Activated effector memory CD4-positive, alpha-beta T cell treated with anti-CD3 and anti-CD28 coated beads, Interleukin-2, amount 50 U/mL, for 16 hours (primary cell): Measurements from ENCODE around the gene AP2A2.

Experiments
- DNase-seq: peaks from one replicate; pipeline ENCODE4 v3.0.0-alpha.2; 2020

Gene AP2A2

DNA sequence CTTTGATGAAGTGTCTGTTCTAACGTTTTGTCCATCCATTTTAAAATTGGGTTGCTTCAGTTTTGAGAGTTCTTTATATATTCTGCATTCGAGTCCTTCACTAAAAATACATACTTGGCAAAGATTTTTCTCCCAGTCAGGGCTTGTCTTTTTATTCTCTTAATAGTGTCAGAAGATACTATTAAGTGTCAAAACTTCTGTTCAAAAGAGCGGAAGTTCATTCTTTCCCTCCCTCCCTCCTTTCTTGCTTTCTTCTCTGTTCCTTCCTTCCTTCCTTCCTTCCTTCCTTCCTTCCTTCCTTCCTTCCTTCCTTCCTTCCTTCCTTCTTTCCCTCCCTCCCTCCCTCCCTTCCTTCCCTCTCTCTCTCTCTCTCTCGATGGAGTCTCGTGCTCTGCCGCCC is 118.5 kb downstream of the AP2A2 start:
- no peak for DNase-seq

DNA sequence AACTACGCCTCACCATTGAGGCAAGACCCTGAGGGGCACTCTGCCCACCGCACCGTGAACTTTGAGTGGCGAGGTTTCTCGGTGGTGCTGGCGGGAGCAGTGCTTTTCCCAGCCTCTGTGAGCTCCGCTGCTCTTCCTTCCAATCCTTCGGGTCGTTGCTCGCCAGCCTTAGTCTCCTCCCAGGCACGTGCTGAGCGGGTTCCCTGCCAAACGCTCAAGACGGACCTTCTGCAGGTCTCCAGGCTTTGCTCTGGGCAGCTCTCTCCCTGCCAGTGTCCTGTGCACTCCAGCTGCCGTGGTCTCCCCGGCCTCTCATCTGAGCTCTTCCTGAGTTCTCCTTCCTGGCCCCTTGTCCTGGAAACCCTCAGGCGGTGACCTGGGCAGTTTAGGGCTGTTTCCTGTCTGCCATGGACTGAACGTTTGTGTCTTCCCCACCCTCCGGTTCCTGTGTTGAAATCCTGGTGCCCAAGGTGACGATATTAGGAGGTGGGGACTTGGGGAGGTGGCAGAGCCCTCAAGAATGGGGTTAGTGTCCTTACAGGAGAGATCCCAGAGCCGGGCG is 122.0 kb downstream of the AP2A2 start:
- DNase-seq = peak; percentile 17

DNA sequence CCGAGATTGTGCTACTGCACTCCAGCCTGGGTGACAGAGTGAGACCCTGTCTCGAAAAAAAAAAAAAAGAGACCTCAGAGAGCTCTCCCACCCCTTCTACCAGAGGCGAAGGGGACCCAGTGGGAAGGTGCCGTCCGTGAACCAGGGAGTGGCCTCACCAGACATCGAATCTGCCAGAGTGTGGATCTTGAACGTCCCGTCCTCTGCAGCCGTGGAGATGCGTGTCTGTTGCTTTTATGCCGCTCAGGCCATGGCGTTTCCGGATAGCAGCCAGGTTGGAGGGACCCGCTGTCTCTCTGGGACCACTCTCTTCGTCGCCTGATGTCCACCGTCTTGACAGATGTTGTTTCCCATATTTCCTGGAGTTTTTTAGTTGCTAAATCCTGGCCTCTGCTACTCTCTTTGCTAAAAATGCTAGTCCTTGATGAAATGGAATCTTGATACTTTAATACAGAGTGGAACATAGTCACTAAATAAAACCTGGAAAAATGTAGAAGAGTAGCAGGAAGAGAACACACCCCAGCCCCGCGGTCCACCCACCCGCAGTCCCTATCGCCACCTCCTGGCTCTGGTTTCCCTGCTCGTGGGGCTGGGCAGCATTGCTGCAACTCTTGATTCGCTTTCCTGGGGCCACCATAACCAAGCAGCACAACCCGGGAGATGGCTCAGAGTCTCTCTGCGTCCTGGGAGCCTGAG is 122.9 kb downstream of the AP2A2 start:
- DNase-seq = no peak

DNA sequence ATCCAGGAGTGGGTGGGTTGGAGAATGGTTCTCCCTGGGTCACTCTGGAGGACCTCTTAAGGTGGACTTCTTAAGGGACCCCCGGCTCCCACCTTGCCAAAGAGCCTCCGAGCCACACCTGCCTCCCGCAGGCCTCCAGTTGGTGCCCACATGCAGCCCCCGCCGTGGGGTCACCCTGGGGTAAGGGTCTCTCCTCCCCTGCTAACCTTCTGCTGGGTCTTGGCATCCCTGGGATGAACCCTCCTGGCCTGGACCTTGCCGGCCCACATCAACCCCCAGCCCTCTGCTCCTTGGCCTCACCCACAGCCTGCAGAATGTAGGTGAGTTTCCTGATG is 123.4 kb downstream of the AP2A2 start:
- peak; percentile 54 for DNase-seq

DNA sequence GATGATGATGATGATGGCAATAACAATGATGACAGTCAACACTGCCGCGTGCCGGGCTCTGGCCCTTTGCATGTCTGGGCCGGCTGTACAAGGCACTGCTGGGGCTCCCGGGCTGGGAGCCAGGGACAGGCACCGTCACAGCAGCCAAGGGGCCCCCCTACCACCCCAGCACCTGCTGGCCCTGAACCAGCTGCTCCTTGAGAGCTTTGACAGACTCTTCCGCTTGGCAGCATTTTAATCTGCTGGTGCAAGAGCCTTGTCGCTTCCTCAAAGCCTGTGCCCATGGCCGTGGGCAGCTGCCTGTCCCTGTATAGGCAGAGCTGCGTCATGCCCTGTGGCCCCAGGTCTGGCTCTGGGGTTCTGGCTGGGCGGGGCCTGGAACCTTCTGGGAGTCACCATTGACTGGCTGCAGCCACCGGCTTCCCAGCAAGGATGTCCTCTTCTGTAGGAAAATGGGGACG is 123.8 kb downstream of the AP2A2 start:
- peak; percentile 57 for DNase-seq

DNA sequence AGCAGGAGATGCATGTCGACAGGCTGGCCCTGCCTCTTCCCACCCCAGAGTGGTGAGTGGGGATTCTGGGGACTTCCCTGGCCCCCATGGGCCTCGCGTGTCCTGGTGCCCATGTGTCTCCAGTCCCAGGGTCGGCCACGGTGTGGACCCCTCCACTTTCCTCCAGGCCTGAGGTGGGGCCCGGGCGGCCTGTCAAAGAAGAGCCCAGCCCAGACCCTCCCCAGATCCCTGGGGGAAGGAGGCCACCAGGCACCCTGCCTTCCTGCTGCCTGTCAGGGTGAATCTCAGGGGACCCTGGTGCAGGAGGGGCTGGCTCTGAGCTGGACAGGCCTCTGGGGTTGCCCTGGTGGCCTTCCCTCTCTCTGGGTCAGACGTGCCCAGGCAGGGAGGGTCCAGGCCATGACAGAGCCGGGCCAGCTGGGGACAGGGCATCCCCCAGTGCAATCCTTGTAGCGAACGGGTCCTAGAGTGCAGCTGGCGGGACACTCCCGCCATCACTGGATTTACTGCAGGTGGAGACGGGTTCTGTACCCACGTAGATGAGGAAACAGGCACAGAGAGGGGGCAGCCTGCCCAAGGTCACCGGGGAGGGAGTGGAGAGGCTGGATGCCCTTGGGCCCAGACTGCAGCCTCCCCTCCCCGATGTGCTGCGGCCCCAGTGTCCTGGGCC is 124.4 kb downstream of the AP2A2 start:
- DNase-seq = peak; percentile 58

DNA sequence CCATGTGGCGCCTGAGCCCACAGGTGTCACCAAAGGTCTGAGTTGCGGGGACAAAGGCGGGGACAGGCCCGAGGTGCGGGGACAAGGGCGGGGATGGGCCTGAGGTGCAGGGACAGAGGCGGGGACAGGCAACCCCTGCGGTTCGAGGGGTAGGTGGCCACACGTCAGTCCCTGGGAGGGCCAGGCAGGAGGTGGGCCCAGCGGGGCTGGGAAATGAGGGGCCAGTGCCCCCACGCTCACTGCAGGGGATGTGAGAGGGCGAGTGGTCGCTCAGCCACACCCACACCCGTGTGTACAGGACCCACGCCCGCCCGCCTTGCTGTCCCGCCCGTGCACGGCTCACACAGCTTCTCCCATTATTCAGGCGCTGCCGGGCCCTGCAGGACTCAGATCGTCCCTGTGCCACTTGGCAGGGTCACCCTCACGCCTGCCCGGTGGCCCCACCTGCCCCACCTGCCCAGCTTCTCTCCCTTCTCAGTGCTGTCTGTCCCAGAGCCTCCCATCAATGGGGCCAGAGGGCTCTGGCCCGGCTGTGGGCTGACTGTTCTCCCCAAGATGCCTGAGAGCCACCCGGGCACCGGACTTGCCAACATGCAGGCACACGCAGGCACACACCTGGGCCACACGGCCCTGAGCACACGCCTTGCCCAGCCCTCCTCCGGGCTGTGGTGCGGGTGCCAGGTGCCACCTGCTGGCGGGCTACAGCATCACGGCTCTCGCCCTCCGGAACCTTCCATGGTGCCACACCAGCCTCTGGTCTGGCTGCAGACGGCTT is 125.1 kb downstream of the AP2A2 start:
- DNase-seq = peak; percentile 89

DNA sequence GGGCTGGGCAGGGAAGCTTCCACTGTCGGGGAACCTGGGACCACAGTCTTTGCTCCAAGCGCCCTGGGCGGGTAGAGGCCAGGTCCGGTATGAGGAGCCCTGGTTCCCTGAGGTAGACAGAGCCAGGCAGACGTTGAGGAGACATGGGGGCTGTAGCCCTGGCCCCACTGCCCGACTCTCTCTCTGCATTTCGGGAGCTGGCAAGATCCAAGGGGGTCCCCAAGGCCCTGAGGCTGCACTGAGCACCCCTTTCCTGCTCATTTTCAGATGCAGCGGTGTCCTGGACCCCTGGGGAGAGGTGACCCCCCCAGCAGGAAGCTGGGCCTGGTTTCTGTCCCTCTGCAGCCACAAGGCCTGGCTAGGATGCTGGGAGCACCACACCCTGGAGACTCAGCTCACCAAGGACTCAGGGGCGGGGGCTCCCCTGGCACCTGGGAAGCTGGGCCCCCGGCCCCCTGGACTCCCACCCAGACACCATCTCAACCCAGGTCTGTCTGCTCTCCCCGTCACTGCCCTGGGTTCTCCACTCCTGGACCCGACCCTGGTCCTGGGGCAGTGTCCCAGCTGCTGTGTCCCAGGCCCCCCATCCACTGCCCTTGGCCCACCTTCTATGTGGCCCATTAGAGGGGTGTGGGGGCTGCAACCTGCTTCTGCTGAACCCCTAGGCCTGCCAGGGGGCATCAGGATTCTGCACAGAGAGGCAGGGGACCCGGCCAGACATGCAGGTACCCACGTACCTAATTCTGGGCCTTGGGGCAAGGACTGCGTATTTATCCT is 125.9 kb downstream of the AP2A2 start:
- peak; percentile 57 for DNase-seq

DNA sequence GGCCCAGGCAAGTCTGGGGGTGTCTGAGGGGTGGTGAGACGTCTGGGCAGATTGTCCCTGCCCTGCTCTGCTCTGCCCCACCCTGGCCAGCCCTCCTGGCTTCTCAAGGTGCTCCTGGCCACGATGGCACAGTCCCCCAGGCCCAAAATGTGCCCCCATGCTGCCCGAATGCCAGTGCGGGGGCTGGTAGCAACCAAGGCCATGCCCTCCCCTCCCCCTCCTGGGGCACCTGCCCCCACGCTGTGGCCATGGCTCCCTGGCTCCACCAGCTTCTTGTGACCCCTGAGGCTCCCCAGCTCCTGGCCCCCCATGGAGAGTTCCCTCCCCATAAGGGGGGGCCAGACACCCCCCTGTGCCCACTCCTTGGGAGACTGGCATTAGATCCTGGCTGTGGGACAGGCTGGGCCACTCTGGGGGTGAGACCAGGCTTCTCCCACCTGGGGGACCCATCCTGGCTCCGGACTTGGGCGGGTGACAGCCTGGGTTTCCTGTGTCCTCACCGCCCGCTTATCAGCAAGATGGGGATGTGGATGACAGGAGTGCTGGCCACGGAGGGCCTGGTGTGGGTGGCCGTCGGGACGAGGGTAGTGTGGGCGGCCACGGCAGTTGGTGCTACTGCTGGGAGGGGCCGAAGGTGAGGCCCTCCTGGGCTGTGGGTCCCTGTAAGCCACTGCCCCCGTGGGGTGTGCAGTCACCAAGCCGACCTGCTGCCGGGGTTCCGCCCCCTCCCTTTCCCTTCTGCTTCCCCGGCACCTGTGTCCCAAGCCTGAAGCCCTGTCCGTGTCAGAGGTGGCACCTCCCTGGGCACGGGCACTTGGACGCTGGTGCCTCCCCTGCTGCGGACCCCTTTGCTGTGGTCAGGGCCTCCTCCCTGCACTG is 126.7 kb downstream of the AP2A2 start:
- DNase-seq = peak; percentile 62

DNA sequence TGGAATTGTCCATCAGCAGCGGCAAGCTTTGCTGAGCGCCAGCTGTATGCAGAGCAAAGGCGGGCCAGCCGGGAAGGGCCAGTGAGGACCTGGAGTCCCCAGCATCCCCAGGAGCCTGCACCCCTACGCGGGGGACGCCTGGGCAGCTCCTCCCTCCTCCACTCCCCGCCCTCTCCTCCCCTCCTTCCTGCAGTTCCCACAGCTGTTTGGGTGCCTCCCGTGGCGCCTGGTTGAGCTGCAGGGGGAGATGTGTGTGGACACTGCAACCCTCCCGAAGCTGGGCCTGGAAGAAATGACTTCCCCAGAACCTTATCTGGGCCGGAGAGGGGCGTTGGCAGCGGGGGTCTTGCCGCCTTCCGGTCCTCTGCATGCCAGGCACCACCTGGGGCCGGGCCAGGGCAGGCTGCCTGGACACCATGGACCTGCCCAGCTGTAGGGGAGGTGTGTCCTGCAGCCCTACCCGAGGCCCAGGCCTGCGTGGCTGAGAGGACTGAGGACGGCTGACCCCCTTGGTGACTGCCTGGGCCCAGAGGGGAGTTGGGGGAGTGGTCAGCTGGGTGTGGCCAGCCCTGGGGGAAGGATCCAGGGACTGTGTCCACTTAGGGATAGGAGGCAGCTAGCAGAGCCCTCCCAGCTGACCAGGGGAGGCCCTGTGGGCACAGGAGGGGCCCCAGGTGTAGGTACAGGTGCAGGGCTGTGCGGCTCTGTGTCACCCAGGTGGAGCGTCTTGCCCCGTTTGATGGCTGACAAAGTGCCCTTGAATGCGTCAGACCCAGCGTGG is 127.6 kb downstream of the AP2A2 start:
- peak; percentile 38 for DNase-seq

DNA sequence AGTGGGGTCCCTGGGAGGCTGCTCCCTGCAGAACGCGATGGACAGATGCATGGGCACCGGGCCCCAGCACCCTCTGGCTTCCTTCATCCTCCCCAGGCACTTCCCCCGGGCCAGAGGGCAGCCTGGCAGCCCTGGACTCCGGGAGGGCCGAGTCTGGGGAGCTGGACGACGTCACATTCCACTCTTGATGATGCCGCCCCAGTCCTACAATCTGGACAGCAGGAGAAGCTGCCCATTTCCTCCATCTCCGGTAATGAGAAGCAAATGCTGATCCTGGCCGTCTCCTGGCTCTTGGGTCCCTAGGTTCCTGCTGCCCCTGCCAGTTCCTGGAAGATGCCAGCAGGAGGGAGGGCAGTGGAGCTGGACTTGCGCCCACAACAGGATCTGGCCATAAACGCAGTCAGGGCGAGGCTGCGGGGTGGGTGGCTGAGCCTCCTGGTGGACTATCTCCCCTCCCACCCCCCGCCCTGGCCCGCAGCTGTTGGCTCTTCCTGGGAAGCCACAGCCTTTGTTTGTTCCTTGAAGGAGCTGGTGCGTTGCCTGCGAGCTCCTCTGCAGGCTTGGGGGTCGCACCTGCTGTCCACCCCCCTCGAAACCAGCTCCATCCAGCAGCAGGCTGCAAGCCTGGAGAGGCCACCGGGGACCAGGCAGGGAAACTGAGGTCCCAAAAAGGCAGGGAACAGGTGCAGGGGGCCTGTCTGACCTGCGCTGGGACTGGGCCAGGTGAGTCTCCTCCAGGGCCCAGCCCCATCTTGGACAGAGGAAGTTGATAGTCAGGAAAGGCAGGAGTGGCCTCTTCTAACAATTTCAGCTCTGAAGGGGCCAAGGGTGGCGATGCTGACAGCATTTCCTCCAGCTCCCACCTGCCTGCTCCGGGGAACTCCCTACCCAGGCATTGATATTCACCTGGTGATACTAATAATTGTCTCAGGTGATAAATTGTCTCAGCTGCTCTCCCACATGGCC is 128.8 kb downstream of the AP2A2 start:
- peak; percentile 53 for DNase-seq

DNA sequence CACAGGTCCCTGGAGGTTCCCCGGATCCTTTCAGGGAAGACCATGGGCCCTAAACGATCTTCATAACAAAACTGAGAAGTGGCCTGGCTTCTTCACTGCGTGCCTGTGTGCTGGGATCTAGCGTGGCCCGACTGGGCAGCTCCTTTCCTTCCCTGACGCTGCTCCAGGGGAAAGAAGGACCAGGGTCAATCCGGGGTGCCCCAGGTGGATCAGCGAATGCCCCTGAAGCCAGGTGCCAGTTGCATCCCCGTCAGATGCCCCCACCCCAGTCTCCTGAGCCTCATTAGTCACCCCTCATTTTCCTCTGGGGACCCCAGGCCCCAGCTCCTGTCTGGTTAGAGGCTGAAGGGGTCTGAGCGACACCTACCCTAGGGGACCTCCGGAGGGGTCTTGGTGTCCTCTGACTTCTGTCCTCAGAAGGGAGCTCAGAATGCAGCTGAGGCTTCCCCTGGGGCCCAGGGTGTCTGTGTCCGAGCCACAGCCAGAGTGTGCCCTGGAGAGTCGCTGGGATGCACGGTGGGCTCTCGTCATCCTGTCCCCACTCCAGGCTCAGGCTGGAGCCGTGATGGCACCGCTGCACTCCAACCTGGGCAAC is 129.5 kb downstream of the AP2A2 start:
- DNase-seq = peak; percentile 53

DNA sequence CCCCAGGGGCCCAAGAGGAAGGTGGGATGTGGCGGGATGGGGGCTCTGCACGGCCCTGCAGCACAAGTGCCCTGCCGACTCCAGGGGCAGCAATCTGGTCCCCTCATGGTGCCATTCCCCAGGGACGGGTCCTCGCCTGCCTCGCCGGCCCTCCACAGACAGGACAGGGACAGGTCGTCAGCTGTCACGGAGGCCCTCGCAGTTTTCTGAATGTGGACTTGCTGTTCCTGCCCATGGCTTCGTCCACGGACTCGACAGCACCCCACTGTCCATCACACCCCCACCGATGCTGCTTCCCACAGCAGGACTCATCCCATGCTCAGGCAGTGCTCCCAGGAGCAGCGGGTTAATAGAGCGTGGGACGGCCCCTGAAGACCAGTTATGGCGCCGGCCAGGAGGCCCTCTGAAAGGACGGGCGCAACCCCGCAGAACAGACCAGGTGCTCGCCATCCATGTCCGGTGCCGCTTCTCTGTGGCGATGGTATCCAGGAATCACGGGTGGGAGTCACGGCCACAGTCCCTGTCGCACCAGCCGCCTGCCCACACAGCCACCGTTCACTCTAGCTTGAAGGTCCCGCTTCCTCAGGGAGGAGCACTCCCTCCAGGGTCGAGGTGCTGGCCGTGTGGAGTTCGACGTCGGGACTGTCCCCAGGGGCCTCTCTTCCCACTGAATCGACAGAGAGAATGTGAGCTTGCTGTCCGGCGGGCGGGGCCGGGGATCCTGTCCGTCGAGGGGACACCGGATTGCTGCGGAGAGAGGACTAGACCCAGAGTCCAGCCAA is 130.5 kb downstream of the AP2A2 start:
- peak; percentile 53 for DNase-seq

DNA sequence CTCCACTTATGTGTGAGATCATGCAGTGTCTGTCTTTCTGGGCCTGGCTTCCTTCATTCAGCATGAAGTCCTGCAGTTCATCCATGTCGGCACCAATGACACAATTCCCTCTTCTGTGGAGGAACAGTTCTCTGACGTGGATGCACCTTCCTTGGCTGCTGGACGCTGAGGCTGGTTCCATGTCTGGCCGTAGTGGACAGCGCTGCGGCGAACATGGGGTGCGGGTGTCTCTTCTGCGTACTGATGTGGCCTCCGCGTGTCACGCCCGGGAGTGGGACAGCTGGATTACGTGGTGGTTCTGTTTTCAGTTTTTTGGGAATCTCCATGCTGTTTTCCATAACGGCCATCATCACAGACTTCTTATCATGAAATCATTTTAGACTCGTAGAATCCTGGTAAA is 132.1 kb downstream of the AP2A2 start:
- no peak for DNase-seq

DNA sequence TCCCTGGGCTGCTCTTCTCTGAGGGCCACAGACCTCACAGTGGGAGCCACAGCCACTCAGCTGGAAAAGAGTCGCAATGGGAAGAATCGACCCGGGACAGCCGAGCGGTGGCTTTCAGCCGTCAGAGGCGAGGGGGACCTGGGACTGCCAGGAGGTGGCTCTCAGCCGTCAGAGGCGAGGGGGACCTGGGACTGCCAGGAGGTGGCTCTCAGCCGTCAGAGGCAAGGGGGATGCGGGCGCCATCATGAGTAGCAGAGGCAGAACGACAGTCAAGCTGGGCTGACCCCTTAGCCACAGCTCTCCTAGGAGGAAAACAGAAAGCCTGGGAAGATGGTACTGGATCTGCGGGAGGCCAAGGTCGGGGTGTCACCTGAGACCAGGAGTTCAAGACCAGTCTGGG is 134.1 kb downstream of the AP2A2 start:
- no peak for DNase-seq

DNA sequence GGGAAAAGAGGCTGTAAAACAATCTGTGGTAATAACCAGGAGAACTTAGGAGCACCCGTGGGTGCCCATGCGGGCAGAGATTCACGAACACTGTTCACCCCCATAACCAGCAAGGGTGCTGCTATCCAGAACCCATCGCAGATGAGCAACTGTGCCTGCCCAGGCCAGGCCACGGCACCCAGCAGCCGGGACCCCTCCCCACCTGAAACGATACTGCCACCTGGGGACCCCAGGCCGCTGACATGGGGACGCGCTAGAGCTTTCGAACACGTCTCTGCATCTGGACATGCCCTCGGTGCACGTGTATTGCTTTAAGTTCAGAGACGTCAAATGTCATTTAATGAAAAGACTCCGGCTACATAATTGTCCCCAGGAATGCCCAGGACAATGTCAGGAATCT is 134.7 kb downstream of the AP2A2 start:
- DNase-seq = no peak

DNA sequence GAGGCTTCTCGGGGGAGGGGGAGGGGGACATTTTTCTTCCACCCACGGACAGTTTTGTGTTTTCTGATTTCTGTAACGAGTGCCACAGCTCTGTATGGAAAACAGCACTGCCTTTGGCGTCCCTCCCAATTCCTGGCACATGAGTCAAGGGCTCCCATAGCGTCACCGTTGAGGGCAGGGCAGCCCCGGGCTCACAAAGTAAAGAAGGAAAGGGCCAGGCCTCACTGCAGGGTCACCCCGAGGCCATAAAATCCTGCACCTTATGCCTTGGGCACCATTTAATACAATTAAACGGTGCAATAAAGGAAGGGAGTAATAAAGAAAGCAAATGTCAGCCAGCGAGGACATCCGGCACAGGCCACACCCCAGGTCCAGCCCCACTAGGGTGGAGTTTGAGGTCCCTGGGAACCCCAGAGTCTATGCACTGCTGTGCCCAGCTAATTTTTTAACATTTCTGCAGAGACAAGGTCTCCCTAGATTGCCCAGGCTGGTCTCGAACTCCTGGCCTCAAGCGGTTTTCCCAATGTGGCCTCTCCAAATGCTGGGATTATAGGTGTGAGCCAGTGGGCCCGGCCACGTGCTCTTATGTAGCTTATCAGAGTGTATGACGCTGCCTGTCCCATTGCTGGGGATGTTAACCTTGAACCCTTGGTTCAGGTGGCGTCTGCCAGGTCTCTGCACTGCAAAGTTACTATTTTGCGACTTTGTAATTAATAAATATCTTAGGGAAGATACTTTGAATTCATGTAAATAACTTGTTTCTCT is 135.4 kb downstream of the AP2A2 start:
- no peak for DNase-seq
